A673 (cell line): ENCODE data around the gene DNTT.

Experiments used
- EZH2 ChIP-seq: fragments of 200-600 bp; sonication (generic); IDR thresholded peaks from 2 replicates; pipeline ENCODE4 v1.6.1; 2017; ENCODE audit warnings: borderline replicate concordance, low read depth, mild to moderate bottlenecking, mixed read lengths, antibody characterized with exemption, low read length; ENCODE audit not compliant: poor library complexity, severe bottlenecking
- TF ChIP-seq, protein P1 (sequence below): fragments of 300-800, 200-600 bp; sonication (generic); conservative IDR thresholded peaks from 2 replicates; pipeline ENCODE4 v1.5.1; 2017; ENCODE audit warnings: low read depth, mild to moderate bottlenecking, antibody characterized with exemption, low read length, moderate library complexity, mixed read lengths

DNA sequence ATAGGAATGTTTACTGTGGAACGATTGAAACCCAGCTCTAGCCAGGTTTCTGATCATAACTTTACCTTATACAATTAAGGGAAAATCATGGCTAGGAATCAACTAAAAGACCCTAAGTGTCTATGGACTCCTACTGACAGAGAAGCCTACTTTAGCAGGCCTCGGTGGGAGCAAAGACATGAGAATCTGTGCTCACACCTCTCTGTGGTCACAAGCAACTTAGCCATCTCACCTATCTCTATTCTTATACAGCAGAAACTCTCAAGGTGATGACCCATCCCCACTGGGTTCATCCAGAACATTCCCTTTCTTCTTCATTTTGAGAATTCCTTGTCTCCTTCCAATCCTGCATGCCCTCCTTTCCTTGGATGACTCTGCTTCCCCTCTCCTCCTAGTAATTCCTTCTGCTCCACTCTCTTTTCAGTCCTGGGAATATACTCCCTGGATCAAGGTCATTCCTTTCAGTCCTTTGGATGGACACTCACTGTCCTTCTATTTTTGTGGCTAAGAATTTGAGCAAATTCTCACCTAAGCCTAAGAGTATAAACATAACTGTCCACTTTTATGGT lies 35.8 kb upstream of the DNTT start:
- TF ChIP-seq, protein P1, sequence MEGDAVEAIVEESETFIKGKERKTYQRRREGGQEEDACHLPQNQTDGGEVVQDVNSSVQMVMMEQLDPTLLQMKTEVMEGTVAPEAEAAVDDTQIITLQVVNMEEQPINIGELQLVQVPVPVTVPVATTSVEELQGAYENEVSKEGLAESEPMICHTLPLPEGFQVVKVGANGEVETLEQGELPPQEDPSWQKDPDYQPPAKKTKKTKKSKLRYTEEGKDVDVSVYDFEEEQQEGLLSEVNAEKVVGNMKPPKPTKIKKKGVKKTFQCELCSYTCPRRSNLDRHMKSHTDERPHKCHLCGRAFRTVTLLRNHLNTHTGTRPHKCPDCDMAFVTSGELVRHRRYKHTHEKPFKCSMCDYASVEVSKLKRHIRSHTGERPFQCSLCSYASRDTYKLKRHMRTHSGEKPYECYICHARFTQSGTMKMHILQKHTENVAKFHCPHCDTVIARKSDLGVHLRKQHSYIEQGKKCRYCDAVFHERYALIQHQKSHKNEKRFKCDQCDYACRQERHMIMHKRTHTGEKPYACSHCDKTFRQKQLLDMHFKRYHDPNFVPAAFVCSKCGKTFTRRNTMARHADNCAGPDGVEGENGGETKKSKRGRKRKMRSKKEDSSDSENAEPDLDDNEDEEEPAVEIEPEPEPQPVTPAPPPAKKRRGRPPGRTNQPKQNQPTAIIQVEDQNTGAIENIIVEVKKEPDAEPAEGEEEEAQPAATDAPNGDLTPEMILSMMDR, result no peak
- no peak for TF ChIP-seq EZH2
